ENCODE measurements around the gene NUCB2. TPM values are rescaled to one million over a fixed set of nuclear protein-coding genes. Genes with fewer than 3 reads are reported as not detected.

The NUCB2 gene
- total and polyA plus RNA-seq, 2 of the 13 experiments (the other 11 are each of a cell fraction or from before 2014, with no cell fraction given) = 54.2 to 82.4 TPM

- Histone ChIP-seq H3K79me2 (ENCODE audit: insufficient read depth, low read length) (no peaks in the 10 kb centered on the region), H4K20me1 (ENCODE audit: insufficient read depth, low read length) (no peaks in the 10 kb centered on the region), H3K4me3 (replicated peaks in 1 of 3; ENCODE audit: insufficient read depth in 1 of 3, low read depth in 2 of 3, low read length in 3 of 3) (no peak overlapping the region), H3K4me1 (ENCODE audit: insufficient read depth, low read length) (no peaks in the 10 kb centered on the region), H3K4me2 (ENCODE audit: low read depth, low read length) (no peak overlapping the region), H3K36me3 (replicated peaks in 1 of 2; ENCODE audit: control insufficient read depth in 1 of 2, insufficient read depth in 2 of 2, low read length in 2 of 2) (peaks cover 0 to 12% of the 10 kb centered on the region in 2 experiments; a peak in 2 of 5 replicates), H3K9me3 (ENCODE audit: low read length) (no peaks in the 10 kb centered on the region), H3K9ac (ENCODE audit: insufficient read depth, low read depth, low read length) (no peak overlapping the region), H3K27ac (ENCODE audit: extremely low read length, insufficient read depth, low read length) (no peak overlapping the region), H2AFZ (ENCODE audit: low read length) (no peak overlapping the region), H3K27me3 (ENCODE audit: control insufficient read depth in 1 of 2, insufficient read depth in 2 of 2, low read length in 2 of 2) (no peaks in the 10 kb centered on the region)
- ATAC-seq = no peak
- DNase-seq (ENCODE audit: low spot score) = no peak
- intact Hi-C loops (cut with micrococcal nuclease; ENCODE audit: unreplicated experiment) (loop anchor here (10.0 kb wide), 1 partner anchor 52 kb away; no protein-coding TSS in a partner anchor), in situ Hi-C loops (cut with HindIII; ENCODE audit: extremely low pct_ligation_motif_present, low pct_unique_long_range_greater_than_20kb) (no loop called here)
- ChIA-PET CTCF (ENCODE audit: low intra/inter-chr PET ratio, low total read pairs) (no interaction called here), POLR2A (no interaction called here)
- FAIRE-seq = no peak
- WGBS (ENCODE audit: low lambda C conversion rate) = 93% methylated on average over 4 of the region's 4 CpGs
- no TSS peak for BruUV-seq (replicated peaks)
- TF ChIP-seq TRIM22 (IDR thresholded peaks at IDR 0.05) = no peak
- no peak for TF ChIP-seq ZNF460 (CRISPR knock-in tag; IDR thresholded peaks at IDR 0.05; ENCODE audit: borderline replicate concordance)
- TF ChIP-seq HBP1 (CRISPR knock-in tag; IDR thresholded peaks at IDR 0.05; ENCODE audit: low read depth) = no peak
- no peak for TF ChIP-seq AKNA (CRISPR knock-in tag; IDR thresholded peaks at IDR 0.05; ENCODE audit: borderline replicate concordance)
- TF ChIP-seq GABPA (IDR thresholded peaks at IDR 0.05; ENCODE audit: low read depth, low read length) = no peak
- TF ChIP-seq GABPA (CRISPR knock-in tag; IDR thresholded peaks at IDR 0.05; ENCODE audit: low read depth) = no peak
- TF ChIP-seq ZNF350 (CRISPR knock-in tag; IDR thresholded peaks at IDR 0.05; ENCODE audit: borderline replicate concordance, low read depth) = no peak
- TF ChIP-seq FOSL1 (CRISPR knock-in tag; IDR thresholded peaks at IDR 0.05; ENCODE audit: borderline replicate concordance) = no peak
- TF ChIP-seq FOXJ3 (CRISPR knock-in tag; IDR thresholded peaks at IDR 0.05; ENCODE audit: borderline replicate concordance) = no peak
- TF ChIP-seq NPAS2 (CRISPR knock-in tag; IDR thresholded peaks at IDR 0.05; ENCODE audit: borderline replicate concordance) = no peak
- TF ChIP-seq ZNF776 (CRISPR knock-in tag; IDR thresholded peaks at IDR 0.05) = no peak
- no peak for TF ChIP-seq ZNF850 (CRISPR knock-in tag; conservative IDR thresholded peaks at IDR 0.05)
- TF ChIP-seq ZNF20 (CRISPR knock-in tag; IDR thresholded peaks at IDR 0.05) = no peak
- no peak for TF ChIP-seq NR3C1 (CRISPR knock-in tag; IDR thresholded peaks at IDR 0.05)
Observed at GRCh38 chr11:17287058-17287457, 10.5 kb downstream of the NUCB2 start.
